Activated B cell treated with CpG ODN at 0.5 μM for 24 hours (primary cell): ENCODE measurements around the gene RPA3. TPM values are rescaled to one million over a fixed set of nuclear protein-coding genes. Genes with fewer than 3 reads are reported as not detected.

Experiments
- ATAC-seq: fragments of 200-7000 bp; cut with Tn5 transposase; one replicate; pipeline ENCODE4 v1.10.0; 2021; ENCODE audit warnings: low read depth, mild to moderate bottlenecking, moderate library complexity
- CTCF ChIA-PET: fragments of 350-600 bp; sonication (Branson Sonifier 250); formaldehyde crosslinking; loops from one replicate; lab custom pipeline; 2021; ENCODE audit warnings: antibody characterized with exemption; lab: Charles Lee
- POLR2A ChIA-PET: fragments of 350-600 bp; sonication (Branson Sonifier 250); formaldehyde crosslinking; loops from one replicate; lab custom pipeline; 2021; ENCODE audit warnings: antibody characterized with exemption; lab: Charles Lee
- DNase-seq: peaks from one replicate; pipeline ENCODE4 v3.0.0; 2022
- H3K27ac Mint-ChIP-seq: one replicate; pipeline ENCODE4 v1.8.0; 2020; ENCODE audit warnings: mixed read lengths
- H3K27me3 Mint-ChIP-seq: one replicate; pipeline ENCODE4 v1.8.0; 2021; ENCODE audit warnings: mixed read lengths
- H3K36me3 Mint-ChIP-seq: one replicate; pipeline ENCODE4 v1.8.0; 2021; ENCODE audit warnings: low read depth, mixed read lengths
- H3K4me1 Mint-ChIP-seq: one replicate; pipeline ENCODE4 v1.8.0; 2021; ENCODE audit warnings: mixed read lengths
- H3K4me3 Mint-ChIP-seq: one replicate; pipeline ENCODE4 v1.8.0; 2020; ENCODE audit warnings: mild to moderate bottlenecking, mixed read lengths
- H3K9me3 Mint-ChIP-seq: one replicate; pipeline ENCODE4 v1.8.0; 2020; ENCODE audit warnings: mixed read lengths
- CTCF ChIP-seq: fragments of 200-600 bp; IDR thresholded peaks from one replicate; pipeline ENCODE4 v1.8.0; 2022; ENCODE audit warnings: antibody characterized with exemption, mild to moderate bottlenecking
- intact Hi-C: fragments of 100-400 bp; cut with micrococcal nuclease; formaldehyde crosslinking; loops from one replicate; pipeline ENCODE4 v1.15.1; 2024
- total RNA-seq: library from RNA; stranded (reverse); gene quantifications from 2 replicates; pipeline ENCODE4 v1.2.3, GENCODE V29; 2022

Gene RPA3
- total RNA-seq, 1 donor from 2014 or later, result 64.9 TPM

GRCh38 chr7:7647495-7648036 lies 70.8 kb downstream of the RPA3 start:
- Mint-ChIP-seq H3K9me3 (no peaks in the 10 kb centered on the region), H3K4me1 (peaks cover 21% of the 10 kb centered on the region), H3K36me3 (peaks cover 23% of the 10 kb centered on the region), H3K27me3 (no peaks in the 10 kb centered on the region), H3K4me3 (no peak overlapping the region), H3K27ac (no peak overlapping the region)
- ChIA-PET CTCF (no interaction called here), POLR2A (no interaction called here)
- no peak for ATAC-seq
- no peak for TF ChIP-seq CTCF
- intact Hi-C loops, result no loop called here
- DNase-seq, result no peak

- ATAC-seq (no peak), DNase-seq (no peak)
- Mint-ChIP-seq H3K36me3 (peaks cover 44% of the 10 kb centered on the region), H3K4me1 (peaks cover 38% of the 10 kb centered on the region), H3K27ac (no peak overlapping the region), H3K9me3 (no peaks in the 10 kb centered on the region), H3K27me3 (no peaks in the 10 kb centered on the region), H3K4me3 (peak overlapping the region; percentile 97)
- POLR2A ChIA-PET, result interaction anchor here (0.5 to 2.6 kb wide), 4 partner anchors 25 to 331 kb away, joined by 3 to 43 read pairs (median 4); partner anchors contain the start of gene GLCCI1
- no peak for TF ChIP-seq CTCF
- intact Hi-C loops, result loop anchor here (5.0 kb wide), 2 partner anchors 120 to 225 kb away; no protein-coding TSS in a partner anchor
- CTCF ChIA-PET, result interaction anchor here (1.4 to 1.6 kb wide), 2 partner anchors 13 to 548 kb away, joined by 3 to 5 read pairs; no protein-coding TSS in a partner anchor
Measured at GRCh38 chr7:7642081-7642480, 76.3 kb downstream of the RPA3 start.

- ATAC-seq, result peak; percentile 6
- Mint-ChIP-seq H3K4me3 (peak overlapping the region; percentile 97), H3K36me3 (peaks cover 49% of the 10 kb centered on the region), H3K4me1 (peaks cover 38% of the 10 kb centered on the region), H3K27me3 (no peaks in the 10 kb centered on the region), H3K27ac (peak overlapping the region; percentile 97), H3K9me3 (no peaks in the 10 kb centered on the region)
- POLR2A ChIA-PET, result interaction anchor here (0.8 to 2.6 kb wide), 25 partner anchors 8 to 549 kb away, joined by 3 to 43 read pairs (median 4); partner anchors contain the start of genes C1GALT1, GLCCI1 and MIOS
- DNase-seq, result no peak
- CTCF ChIA-PET, result interaction anchor here (1.3 to 2.2 kb wide), 3 partner anchors 14 to 549 kb away, joined by 3 to 8 read pairs (median 4); no protein-coding TSS in a partner anchor
- no peak for TF ChIP-seq CTCF
- intact Hi-C loops, result loop anchor here (5.0 kb wide), 2 partner anchors 121 to 226 kb away; no protein-coding TSS in a partner anchor
Measured at GRCh38 chr7:7641129-7641663, 77.2 kb downstream of the RPA3 start.

GRCh38 chr7:7640221-7641128 lies 77.9 kb downstream of the RPA3 start, which contains the start of gene UMAD1:
UMAD1 (plus strand) TSS chr7:7640752; CDS start chr7:7673372, 32,620 bp downstream.
- no peak for TF ChIP-seq CTCF
- ChIA-PET POLR2A (interaction anchor here (0.5 to 2.6 kb wide), 34 partner anchors 9 to 550 kb away, joined by 3 to 43 read pairs (median 4); partner anchors contain the start of genes C1GALT1, GLCCI1 and MIOS), CTCF (interaction anchor here (1.3 to 2.2 kb wide), 2 partner anchors 41 to 550 kb away, joined by 4 to 8 read pairs; no protein-coding TSS in a partner anchor)
- ATAC-seq (peak; percentile 88), DNase-seq (peak; percentile 92)
- intact Hi-C loops, result loop anchor here (1.0 to 5.0 kb wide), 10 partner anchors 45 to 550 kb away; partner anchors contain the start of genes C1GALT1 and GLCCI1
- Mint-ChIP-seq H3K27me3 (no peaks in the 10 kb centered on the region), H3K36me3 (peaks cover 50% of the 10 kb centered on the region), H3K4me3 (peak within 1 kb of the TSS; percentile 97), H3K27ac (peak within 1 kb of the TSS; percentile 97), H3K4me1 (peaks cover 38% of the 10 kb centered on the region), H3K9me3 (no peaks in the 10 kb centered on the region)
